NCI-H2029 (cell line): ENCODE results near the gene ZNF474.

Experiments
- DNase-seq: peaks from one replicate; lab custom pipeline; 2025; lab: John Stamatoyannopoulos, UW

ZNF474 gene

GRCh38 chr5:122153774-122154173 lies 24.4 kb downstream of the ZNF474 start:
- DNase-seq = no peak

- no peak for DNase-seq
Observed at GRCh38 chr5:122154491-122154890, 25.1 kb downstream of the ZNF474 start.

DNA sequence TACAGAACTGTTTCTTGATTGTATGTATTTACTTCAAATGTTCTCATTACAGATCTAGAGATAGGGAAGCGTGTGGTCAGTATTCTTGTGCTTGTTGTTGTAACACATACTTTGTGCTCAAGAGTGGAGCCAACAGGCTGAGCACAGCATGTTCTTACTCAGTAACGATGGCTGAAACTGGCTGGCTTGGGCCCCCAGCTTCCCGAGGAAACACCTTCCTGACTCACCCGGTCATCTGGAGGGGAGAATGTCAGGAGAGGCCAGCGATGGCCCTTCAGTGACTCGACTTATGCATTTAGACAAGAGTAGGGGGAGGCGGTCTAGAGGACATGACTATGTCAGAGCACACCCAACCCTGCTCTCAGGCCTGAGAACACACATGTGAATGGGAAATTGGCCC lies 25.6 kb downstream of the ZNF474 start:
- no peak for DNase-seq

DNA sequence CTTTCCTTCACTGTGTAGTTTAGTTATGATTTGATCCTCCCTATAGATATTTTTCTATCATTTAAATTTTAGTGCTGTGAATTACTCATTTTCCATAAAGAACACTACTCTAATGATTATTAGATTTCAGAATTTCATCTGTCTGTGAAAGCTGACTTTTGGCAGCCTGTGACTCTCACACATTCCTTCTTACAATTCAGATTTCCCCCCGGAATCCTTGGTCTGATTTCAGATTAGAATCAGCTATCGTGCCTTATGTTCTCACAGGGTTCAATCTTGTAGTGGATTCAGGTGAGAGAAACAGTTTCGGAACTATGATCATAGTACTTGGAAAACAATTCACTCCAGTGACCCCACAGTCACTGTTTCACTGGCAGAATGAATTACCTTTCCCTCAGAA lies 26.2 kb downstream of the ZNF474 start:
- DNase-seq = no peak

DNA sequence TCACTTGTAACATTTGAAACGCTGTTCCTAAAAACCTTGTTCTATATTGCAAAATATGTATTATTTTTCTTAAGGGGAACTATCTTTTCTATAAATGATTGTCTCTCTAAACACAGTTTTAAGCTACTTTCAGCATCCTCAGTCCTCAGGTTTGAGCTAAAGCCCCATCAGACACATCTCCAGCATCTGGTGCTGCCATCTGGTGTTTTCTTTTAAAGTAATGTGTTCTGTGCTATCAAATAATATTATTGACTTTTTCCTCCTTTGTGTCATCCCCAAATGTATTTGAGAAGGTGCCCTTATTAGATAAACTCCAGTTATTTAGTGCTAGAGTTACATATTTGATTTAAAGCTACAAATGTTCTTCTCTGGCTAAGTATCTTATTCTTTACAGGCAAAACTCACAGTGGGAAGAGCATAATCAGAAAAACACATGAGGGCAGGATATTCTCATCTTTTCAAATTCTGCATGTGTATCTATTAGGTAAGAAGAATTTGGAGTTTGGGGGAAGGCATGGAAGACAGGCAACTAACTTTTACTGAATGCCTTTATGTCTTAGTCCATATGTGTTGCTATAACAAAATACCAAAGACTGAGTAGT lies 27.5 kb downstream of the ZNF474 start:
- no peak for DNase-seq

GRCh38 chr5:122162100-122162638 lies 32.8 kb downstream of the ZNF474 start:
- DNase-seq = no peak

- DNase-seq = no peak
Observed at GRCh38 chr5:122163121-122164069, 34.0 kb downstream of the ZNF474 start.

DNA sequence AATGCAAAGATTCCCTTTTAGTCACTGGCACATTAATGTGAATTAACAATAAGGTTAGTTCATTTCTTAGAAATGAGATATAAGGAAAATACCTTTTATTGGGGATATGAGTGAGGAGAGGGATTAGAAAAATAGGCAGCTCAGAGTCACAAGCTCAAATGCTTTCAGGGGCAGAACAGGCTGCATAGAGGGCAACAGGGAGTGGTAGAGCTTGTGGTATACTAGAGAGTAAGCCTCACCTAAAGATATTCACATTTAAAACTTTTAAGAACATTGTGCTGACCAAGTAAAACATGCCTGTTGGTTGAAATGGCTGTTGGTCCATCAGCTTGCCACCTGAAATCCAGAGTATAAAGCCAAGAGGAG lies 34.7 kb downstream of the ZNF474 start:
- DNase-seq = no peak

GRCh38 chr5:122164831-122165558 lies 35.6 kb downstream of the ZNF474 start:
- no peak for DNase-seq

- DNase-seq = no peak
Observed at GRCh38 chr5:122165559-122166078, 36.3 kb downstream of the ZNF474 start.

- no peak for DNase-seq
Observed at GRCh38 chr5:122169350-122170103, 40.2 kb downstream of the ZNF474 start.

GRCh38 chr5:122170620-122171019 lies 41.3 kb downstream of the ZNF474 start:
- no peak for DNase-seq

DNA sequence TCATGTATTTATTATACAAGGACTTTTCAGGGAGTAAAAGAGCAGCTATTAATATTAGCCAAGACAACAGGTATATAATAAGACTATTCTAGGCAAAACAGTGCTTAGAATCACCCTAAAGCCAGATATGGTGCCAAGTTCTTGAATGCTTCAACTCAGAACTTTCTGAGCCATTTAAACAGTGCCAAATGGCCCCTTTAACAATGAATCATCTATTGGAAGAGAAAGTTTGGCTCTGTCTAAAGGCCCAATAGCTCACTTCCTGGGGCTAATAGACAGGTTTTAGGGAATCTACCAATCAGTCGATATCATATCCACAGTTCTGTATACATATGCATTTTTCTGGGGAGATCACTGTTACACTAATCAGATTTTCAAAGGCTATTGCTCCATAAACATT lies 42.9 kb downstream of the ZNF474 start:
- DNase-seq = no peak

GRCh38 chr5:122173474-122174415 lies 44.4 kb downstream of the ZNF474 start:
- DNase-seq = no peak

DNA sequence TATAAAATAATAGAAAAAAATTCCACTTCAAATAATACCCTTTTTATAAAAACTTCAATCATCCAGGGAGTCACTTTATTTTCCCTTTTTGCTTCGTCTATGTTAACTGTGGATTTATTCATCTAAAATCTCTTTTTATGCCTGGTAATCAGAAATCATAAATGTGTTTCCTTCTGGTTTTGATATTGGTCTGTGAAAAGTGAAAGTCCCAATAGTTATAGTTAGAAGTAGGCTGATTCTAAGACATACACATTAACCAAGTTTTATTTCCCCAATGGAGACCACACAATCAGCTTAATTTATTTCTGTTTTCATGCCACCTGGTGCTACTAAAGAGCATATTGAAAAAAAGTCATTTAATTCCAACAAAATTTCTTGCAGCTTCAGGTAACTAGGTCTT lies 45.7 kb downstream of the ZNF474 start:
- DNase-seq = no peak

DNA sequence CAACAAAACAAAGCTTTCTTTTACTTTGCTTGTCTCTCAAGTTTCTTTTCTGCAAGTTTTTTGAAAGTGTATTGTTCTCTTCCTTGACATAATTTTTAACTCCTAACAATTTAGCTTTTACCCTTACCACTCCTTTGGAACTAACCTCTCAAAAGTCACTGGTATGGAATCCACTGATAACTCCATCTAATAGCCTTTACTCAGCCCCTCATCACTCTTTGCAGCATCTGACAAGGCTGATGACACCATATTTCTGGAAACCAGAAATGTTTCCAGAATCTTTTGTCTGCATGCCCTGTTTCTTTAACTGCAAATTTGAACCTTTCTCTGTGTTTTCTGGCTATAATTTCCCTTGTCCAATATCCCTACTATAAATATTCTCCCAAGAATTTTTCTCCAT lies 46.5 kb downstream of the ZNF474 start:
- DNase-seq = no peak

DNA sequence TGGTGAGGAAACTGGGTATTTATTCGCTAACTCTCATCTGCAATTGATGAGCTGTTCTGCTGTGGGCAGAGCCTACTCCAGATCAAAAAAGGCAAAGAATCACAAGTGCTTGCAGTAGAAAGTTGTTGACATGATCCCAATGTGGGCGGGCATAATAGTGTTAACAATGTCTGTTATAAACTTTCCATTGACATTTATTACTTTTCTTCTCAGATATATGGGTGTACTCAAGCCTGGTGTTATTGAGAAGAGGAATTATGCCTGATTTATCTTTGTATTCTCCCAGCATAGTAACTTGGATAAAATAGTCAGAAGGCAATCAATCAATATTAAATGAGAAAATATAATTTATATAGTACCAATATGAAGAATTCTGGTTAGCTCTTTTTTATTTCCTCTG lies 47.8 kb downstream of the ZNF474 start:
- no peak for DNase-seq

- no peak for DNase-seq
Observed at GRCh38 chr5:122179701-122180100, 50.4 kb downstream of the ZNF474 start.

DNA sequence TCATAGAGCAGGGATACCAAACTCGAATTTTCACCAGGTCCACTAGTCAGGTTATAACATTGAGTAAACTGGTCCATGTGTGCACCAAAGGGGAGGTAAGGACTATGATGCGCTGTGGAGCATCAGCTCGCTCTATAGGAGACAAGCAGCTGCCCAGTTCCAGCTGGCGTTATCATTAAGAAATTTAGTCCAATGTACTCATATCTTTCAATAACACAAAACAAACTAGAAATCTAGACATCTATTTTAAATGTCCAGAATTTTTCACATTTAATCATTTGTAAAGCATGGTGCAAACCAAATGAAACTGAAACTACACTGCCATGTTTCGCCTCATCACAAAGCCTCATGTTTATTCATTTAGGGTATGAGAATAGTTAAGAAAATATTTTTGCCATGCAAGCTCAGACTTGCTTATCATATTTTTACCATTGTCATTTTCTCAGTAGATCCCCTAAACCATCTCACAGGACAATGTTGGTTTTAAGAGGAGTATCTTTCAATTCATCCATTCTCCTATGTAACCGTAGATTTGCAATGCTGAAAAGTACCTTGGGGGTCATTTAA lies 50.9 kb downstream of the ZNF474 start:
- DNase-seq = no peak

- DNase-seq = no peak
Observed at GRCh38 chr5:122180863-122181548, 51.7 kb downstream of the ZNF474 start.
